Ovary (tissue), 9 donors: ENCODE data around the gene R3HDM1. TPM values are rescaled to one million over a fixed set of nuclear protein-coding genes. Genes with fewer than 3 reads are reported as not detected.

ENCODE experiments used
- DNase-seq, 5 donors: peaks; one replicate each; pipeline ENCODE4 v3.0.0-alpha.2; 2019 to 2020
- H3K27ac ChIP-seq, 2 donors: fragments of 200-600 bp; one replicate each; pipeline versions ENCODE4 v1.5.1 to v1.8.0; 2019 to 2022
- H3K27me3 ChIP-seq: fragments of 200-600 bp; one replicate; pipeline ENCODE4 v1.8.0; 2022
- H3K36me3 ChIP-seq: fragments of 200-600 bp; sonication (generic); one replicate; pipeline ENCODE4 v1.5.1; 2019
- H3K4me1 ChIP-seq: one replicate; pipeline ENCODE4 v1.8.1; 2013; ENCODE audit warnings: mild to moderate bottlenecking, moderate library complexity; ENCODE audit not compliant: insufficient read depth
- H3K4me3 ChIP-seq: fragments of 200-600 bp; sonication (generic); one replicate; pipeline ENCODE4 v1.5.1; 2017
- H3K9me3 ChIP-seq, 2 donors: fragments of 200-600 bp in 1 of 2; sonication (generic) in 1 of 2; one replicate each; pipeline versions ENCODE4 v1.5.1 to v1.8.1; 2013 to 2019; ENCODE audit warnings: mild to moderate bottlenecking in 1 of 2, moderate library complexity in 1 of 2
- EP300 ChIP-seq: sonication (generic); formaldehyde crosslinking; IDR thresholded peaks from one replicate; pipeline ENCODE4 v1.6.1; 2017; ENCODE audit warnings: antibody characterized with exemption
- POLR2A ChIP-seq: fragments of 450-650 bp; IDR thresholded peaks from one replicate; pipeline ENCODE4 v1.6.1; 2017; ENCODE audit warnings: antibody characterized with exemption, mild to moderate bottlenecking, moderate library complexity
- WGBS, 3 donors: extraction: QIAGEN DNeasy Blood & Tissue Kit in 1 of 3; methylation state at CpG; one replicate each; pipeline versions ENCODE4 v1.1.5 to v1.1.7; 2013 to 2017; 5-methylcytosine and 5-hydroxymethylcytosine counted together
- intact Hi-C, 4 donors: fragments of 100-400 bp; cut with DNase I; formaldehyde crosslinking; loops; one replicate each; pipeline versions ENCODE4 v1.11.0 to v1.15.1; 2022 to 2023
- polyA plus RNA-seq, 2 donors: library from polyadenylated mRNA; stranded (reverse); fragments of 200-250 nt in 1 of 2; fragments of 350-450 nt in 1 of 2; fragmentation: Illumina TruSeq in 1 of 2; extraction: RNeasy Lipid Tissue Mini Kit (QIAGEN cat#74804) in 1 of 2; gene quantifications; one replicate each; pipeline ENCODE4 v1.2.3, GENCODE V29; 2013 to 2014
- total RNA-seq, 7 donors: library from RNA; depleted of rRNA in 2 of 7; stranded (reverse); fragments of >200 nt in 2 of 7; fragmentation: NEBNext Ultra II Directional in 3 of 7; extraction: Animal tissue kit (Norgen Biotek cat#: 25700) in 3 of 7; gene quantifications; one replicate each; pipeline versions ENCODE4 v1.1.0 to v1.2.4, GENCODE V29; 2016 to 2023
- TF ChIP-seq, protein P1 (sequence below), 3 donors: fragments of 450-650 bp in 2 of 3; fragments of 200-600 bp in 1 of 3; IDR thresholded peaks; one replicate each; pipeline versions ENCODE4 v1.5.1 to v1.8.0; 2016 to 2022; ENCODE audit warnings: antibody characterized with exemption in 3 of 3, mild to moderate bottlenecking in 1 of 3
- donor health status: DM: no; HTN: no; CAD: no; lungs with moderate emphysema.
- donor health status: DM: no; HTN: no; CAD: no.
- donor health status: Bipolar disorder and iron deficiency.
- donor health status: DM: yes; HTN: yes; CAD: no.
- donor health status: DM: no; HTN: no; CAD: no.
- donor health status: DM: yes; HTN: yes; CAD: no.

Gene R3HDM1
- total and polyA plus RNA-seq, 9 donors = 8.9 to 34.4 (median 19.0) TPM

DNA sequence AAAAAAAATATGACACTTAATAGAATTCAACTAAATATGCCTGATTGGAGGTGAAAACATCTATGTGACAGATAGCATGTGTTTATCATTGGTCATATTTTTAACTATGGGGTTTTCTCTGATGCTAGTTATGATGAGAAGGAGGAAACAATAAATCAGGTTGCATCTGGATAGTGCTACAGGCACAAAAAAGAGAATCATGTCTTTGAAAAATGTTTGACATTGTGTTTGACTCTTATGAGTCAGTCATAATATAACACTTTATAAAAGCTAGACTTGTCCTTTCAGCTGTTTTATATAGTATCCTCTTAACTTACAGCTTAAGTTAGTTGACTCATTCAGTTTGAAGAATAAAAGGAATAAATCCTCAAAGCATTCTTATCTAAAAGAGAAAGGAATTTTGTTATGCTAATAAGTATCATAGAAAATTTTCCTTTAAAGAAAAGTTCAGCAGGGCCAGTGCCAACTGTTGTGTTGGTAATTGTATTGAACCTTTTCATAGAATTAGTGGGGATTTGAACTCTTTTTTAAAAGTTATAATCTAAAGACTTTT, 131.9 kb downstream of the R3HDM1 start:
- H3K4me1 ChIP-seq = no peaks in the 10 kb centered on the region
- TF ChIP-seq, protein P1, sequence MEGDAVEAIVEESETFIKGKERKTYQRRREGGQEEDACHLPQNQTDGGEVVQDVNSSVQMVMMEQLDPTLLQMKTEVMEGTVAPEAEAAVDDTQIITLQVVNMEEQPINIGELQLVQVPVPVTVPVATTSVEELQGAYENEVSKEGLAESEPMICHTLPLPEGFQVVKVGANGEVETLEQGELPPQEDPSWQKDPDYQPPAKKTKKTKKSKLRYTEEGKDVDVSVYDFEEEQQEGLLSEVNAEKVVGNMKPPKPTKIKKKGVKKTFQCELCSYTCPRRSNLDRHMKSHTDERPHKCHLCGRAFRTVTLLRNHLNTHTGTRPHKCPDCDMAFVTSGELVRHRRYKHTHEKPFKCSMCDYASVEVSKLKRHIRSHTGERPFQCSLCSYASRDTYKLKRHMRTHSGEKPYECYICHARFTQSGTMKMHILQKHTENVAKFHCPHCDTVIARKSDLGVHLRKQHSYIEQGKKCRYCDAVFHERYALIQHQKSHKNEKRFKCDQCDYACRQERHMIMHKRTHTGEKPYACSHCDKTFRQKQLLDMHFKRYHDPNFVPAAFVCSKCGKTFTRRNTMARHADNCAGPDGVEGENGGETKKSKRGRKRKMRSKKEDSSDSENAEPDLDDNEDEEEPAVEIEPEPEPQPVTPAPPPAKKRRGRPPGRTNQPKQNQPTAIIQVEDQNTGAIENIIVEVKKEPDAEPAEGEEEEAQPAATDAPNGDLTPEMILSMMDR (IDR thresholded peaks at IDR 0.05) = no peak
- TF ChIP-seq EP300 = no peak
- TF ChIP-seq POLR2A = no peak
- no peaks in the 10 kb centered on the region for H3K9me3 ChIP-seq
- no peak overlapping the region for H3K4me3 ChIP-seq
- no peaks in the 10 kb centered on the region for H3K36me3 ChIP-seq
- intact Hi-C loops = no loop called here
- no peak for DNase-seq
- no peaks in the 10 kb centered on the region for H3K27me3 ChIP-seq
- no peak overlapping the region for H3K27ac ChIP-seq

DNA sequence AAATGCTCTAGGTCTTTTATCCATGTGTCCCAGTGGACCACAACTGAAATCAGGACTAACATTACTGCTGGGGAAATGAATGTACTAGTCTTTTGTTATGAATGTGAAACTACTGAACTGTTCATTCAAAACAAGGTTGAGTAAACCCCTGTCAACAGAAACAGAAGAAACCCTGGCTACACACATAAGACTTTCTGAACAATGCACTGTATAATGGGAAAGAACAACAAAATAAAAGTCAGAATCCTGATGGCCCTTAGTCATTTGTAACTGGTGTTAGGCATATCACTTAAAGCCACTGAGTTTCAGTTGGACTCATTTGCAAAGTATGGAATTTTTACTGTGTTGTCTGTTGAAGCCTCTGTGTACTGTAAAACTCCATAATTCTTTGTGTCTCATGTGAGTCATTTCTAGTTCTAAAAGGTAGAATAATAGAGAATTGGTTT, 133.4 kb downstream of the R3HDM1 start:
- H3K4me3 ChIP-seq = no peak overlapping the region
- no peaks in the 10 kb centered on the region for H3K9me3 ChIP-seq
- no peak overlapping the region for H3K27ac ChIP-seq
- no peaks in the 10 kb centered on the region for H3K36me3 ChIP-seq
- no peaks in the 10 kb centered on the region for H3K4me1 ChIP-seq
- DNase-seq = no peak
- intact Hi-C loops = no loop called here
- TF ChIP-seq, protein P1 (IDR thresholded peaks at IDR 0.05) = no peak
- TF ChIP-seq EP300 = no peak
- TF ChIP-seq POLR2A = no peak
- no peaks in the 10 kb centered on the region for H3K27me3 ChIP-seq

DNA sequence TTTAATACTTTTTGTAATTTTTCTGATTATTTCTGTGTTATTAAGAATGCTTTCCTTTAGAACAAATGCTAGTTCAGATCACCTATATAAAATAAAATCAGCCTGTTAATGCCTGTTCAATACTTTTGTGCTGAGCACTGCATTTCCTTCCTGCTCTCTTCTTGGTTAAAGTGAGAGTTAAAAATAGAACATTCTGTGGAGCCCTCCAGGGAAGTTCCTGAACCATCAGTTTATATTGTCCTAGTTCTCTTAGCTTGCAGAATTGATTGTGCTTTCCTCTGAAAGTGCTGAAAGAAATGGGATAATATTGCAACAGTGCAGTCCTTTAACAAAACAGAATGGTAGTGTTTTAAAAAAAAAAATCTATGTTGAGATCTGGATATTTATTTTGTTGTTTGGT, 135.8 kb downstream of the R3HDM1 start:
- Histone ChIP-seq H3K9me3 (no peaks in the 10 kb centered on the region), H3K27me3 (no peaks in the 10 kb centered on the region), H3K27ac (no peak overlapping the region), H3K36me3 (no peaks in the 10 kb centered on the region), H3K4me3 (no peak overlapping the region), H3K4me1 (no peaks in the 10 kb centered on the region)
- no peak for DNase-seq
- intact Hi-C loops = no loop called here
- TF ChIP-seq POLR2A (no peak), EP300 (no peak)
- TF ChIP-seq, protein P1 (IDR thresholded peaks at IDR 0.05) = no peak

DNA sequence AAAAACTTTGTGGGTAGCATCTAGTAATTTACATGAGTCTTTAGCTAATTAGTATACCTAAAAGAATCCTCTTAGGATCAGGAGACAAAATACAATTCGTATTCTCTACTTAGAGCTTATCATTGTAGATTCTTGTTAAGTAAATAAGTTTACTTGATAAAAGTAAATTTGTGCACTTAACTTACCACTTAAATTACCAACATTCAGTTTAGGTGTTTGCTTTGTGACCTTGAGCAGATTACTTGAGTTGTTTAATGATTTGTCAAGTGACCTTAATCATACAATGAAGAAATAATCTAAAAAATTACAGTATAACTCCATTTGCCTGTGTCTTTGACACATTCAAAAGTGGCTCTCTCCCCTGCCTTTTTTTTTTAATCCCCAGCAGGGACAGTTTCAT, 143.2 kb downstream of the R3HDM1 start:
- no peak for DNase-seq
- Histone ChIP-seq H3K4me1 (no peaks in the 10 kb centered on the region), H3K36me3 (no peaks in the 10 kb centered on the region), H3K9me3 (no peaks in the 10 kb centered on the region), H3K4me3 (no peak overlapping the region), H3K27me3 (no peaks in the 10 kb centered on the region), H3K27ac (no peak overlapping the region)
- TF ChIP-seq, protein P1 (IDR thresholded peaks at IDR 0.05) = no peak
- TF ChIP-seq EP300 (no peak), POLR2A (no peak)
- intact Hi-C loops = no loop called here
- 42 to 82% (median 66%) methylated on average over 1 of the region's 1 CpG for WGBS, 3 donors

DNA sequence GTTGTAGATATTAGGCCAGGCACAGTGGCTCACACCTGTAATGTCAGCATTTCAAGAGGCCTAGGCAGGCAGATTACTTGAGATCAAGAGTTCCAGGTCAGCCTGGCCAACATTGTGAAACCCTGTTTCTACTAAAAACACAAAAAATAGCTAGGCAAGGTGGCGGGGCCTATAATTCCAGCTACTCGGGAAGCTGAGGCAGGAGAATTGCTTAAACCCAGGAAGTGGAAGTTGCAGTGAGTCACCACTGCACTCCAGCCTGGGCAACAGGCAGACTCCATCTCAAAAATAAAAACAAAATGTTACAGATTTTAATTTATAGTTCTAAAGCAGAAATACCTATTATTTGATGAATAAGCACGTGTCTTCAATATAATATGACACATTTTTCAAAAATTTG, 144.7 kb downstream of the R3HDM1 start:
- H3K4me1 ChIP-seq = no peaks in the 10 kb centered on the region
- H3K27ac ChIP-seq = no peak overlapping the region
- WGBS, 3 donors = 86 to 90% (median 89%) methylated on average over 3 of the region's 3 CpGs
- H3K4me3 ChIP-seq = no peak overlapping the region
- no peaks in the 10 kb centered on the region for H3K9me3 ChIP-seq
- intact Hi-C loops = no loop called here
- DNase-seq = no peak
- H3K27me3 ChIP-seq = no peaks in the 10 kb centered on the region
- TF ChIP-seq, protein P1 (IDR thresholded peaks at IDR 0.05) = no peak
- TF ChIP-seq EP300 (no peak), POLR2A (no peak)
- H3K36me3 ChIP-seq = no peaks in the 10 kb centered on the region
